Vagina (tissue), 2 donors: ENCODE data around the gene YWHAH.

Experiments
- CTCF ChIP-seq, 3 experiments: fragments of 450-650 bp in 2 of 3; fragments of 200-600 bp in 1 of 3; sonication (generic) in 1 of 3; IDR thresholded peaks; one replicate each; pipeline ENCODE4 v1.5.1; 2017 to 2019; ENCODE audit warnings: antibody characterized with exemption in 3 of 3, mild to moderate bottlenecking in 2 of 3, moderate library complexity in 2 of 3
- POLR2A ChIP-seq, 2 donors: fragments of 450-650 bp; IDR thresholded peaks; one replicate each; pipeline ENCODE4 v1.6.1; 2017; ENCODE audit warnings: antibody characterized with exemption in 2 of 2, mild to moderate bottlenecking in 2 of 2, moderate library complexity in 2 of 2

- TF ChIP-seq CTCF (IDR thresholded peaks at IDR 0.05) (no peak), POLR2A (IDR thresholded peaks at IDR 0.05) (no peak)
Observed at GRCh38 chr22:31983911-31984656, 39.7 kb downstream of the YWHAH start.
